GM12874 (cell line): ENCODE results near the gene PTPRO.

Experiments used
- TF ChIP-seq, protein P1 (sequence below): IDR thresholded peaks from 2 replicates; pipeline ENCODE4 v1.5.1; 2011; ENCODE audit warnings: low read depth, mild to moderate bottlenecking, control low read depth, low read length, moderate library complexity; ENCODE audit not compliant: insufficient read depth

PTPRO gene

DNA sequence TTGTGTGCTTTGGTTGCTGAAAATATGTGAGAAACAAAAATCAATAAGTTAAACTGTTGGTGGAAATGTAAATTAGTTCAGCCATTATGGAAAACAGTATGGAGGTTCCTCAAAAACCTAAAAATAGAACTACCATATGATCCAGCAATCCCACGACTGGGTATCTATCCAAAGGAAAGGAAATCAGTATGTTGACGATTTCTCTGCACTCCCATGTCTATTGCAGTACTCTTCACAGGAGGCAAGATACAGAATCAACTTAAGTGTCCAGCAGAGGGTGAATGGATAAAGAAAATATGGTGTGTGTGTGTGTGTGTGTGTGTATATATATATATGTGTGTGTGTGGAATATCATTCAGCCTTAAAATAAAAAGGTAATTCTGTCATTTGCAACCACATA lies 159.5 kb downstream of the PTPRO start:
- TF ChIP-seq, protein P1, sequence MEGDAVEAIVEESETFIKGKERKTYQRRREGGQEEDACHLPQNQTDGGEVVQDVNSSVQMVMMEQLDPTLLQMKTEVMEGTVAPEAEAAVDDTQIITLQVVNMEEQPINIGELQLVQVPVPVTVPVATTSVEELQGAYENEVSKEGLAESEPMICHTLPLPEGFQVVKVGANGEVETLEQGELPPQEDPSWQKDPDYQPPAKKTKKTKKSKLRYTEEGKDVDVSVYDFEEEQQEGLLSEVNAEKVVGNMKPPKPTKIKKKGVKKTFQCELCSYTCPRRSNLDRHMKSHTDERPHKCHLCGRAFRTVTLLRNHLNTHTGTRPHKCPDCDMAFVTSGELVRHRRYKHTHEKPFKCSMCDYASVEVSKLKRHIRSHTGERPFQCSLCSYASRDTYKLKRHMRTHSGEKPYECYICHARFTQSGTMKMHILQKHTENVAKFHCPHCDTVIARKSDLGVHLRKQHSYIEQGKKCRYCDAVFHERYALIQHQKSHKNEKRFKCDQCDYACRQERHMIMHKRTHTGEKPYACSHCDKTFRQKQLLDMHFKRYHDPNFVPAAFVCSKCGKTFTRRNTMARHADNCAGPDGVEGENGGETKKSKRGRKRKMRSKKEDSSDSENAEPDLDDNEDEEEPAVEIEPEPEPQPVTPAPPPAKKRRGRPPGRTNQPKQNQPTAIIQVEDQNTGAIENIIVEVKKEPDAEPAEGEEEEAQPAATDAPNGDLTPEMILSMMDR = no peak

DNA sequence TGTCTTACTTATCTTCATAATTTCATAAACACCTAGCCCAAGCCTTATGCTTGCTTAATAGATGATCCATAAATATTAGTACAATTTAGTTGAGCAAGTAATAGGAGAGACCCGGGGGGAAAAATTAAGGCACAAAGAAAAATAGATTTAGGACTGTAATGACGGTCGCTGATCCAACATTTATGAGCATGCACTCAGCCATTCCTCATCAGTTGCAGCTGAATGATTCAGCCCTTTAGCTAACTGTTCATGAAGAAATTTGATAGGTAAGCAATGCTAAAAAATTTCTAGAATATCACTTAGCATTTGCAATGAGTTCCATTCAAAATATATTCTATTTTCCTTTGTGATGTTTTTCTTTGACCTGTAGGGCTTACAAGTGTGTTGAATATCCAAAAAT lies 163.2 kb downstream of the PTPRO start:
- TF ChIP-seq, protein P1 = no peak

- TF ChIP-seq, protein P1 = no peak
Measured at GRCh38 chr12:15486859-15487258, 164.6 kb downstream of the PTPRO start.

GRCh38 chr12:15488481-15488880 lies 166.2 kb downstream of the PTPRO start:
- TF ChIP-seq, protein P1 = no peak

- TF ChIP-seq, protein P1 = no peak
Measured at GRCh38 chr12:15494329-15495046, 172.2 kb downstream of the PTPRO start.

GRCh38 chr12:15495746-15496145 lies 173.4 kb downstream of the PTPRO start:
- TF ChIP-seq, protein P1 = no peak

DNA sequence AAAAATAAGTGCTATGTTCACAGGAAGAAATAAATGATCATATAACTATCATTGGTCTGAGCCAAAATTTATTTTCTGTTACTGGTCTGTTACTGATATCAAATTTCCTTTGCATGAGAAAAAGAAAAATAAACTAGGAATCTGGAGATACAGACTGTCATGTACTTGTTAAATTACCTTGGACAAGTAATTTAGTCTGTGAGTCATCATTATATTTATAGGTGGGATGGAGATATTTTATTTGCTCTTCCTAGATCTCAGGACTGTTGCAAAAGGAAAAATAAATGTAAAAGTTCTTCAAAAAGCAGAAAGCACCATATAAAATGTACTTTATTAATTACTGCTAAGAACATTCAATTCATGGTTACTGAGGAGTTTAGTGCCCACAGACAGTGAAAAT lies 174.4 kb downstream of the PTPRO start:
- TF ChIP-seq, protein P1 = no peak
